HL-60/S4 (cell line): Measurements from ENCODE around the gene AACS.

Experiments used
- in situ Hi-C: fragments of 300-500 bp; cut with MboI; formaldehyde crosslinking; loops from 2 replicates; pipeline ENCODE4 v1.14.3; 2022; ENCODE audit warnings: low sequenced_read_pairs

The AACS gene

GRCh38 chr12:125183187-125184067, 118.2 kb downstream of the AACS start:
- in situ Hi-C loops = no loop called here

- in situ Hi-C loops = no loop called here
These were observed 119.2 kb downstream of the AACS start for GRCh38 chr12:125184213-125184967.

- in situ Hi-C loops = no loop called here
These were observed 120.1 kb downstream of the AACS start for GRCh38 chr12:125185311-125185739.

GRCh38 chr12:125185740-125186470, 120.7 kb downstream of the AACS start, which contains the start of gene TMEM132B:
Gene TMEM132B, plus strand, starts transcription at chr12:125186386.
- in situ Hi-C loops = no loop called here

- in situ Hi-C loops = no loop called here
These were observed 121.4 kb downstream of the AACS start for GRCh38 chr12:125186471-125187147.

- in situ Hi-C loops = no loop called here
These were observed 122.0 kb downstream of the AACS start for GRCh38 chr12:125187148-125187745.

- in situ Hi-C loops = no loop called here
These were observed 122.8 kb downstream of the AACS start for GRCh38 chr12:125187780-125188741.

GRCh38 chr12:125189015-125189414, 123.8 kb downstream of the AACS start:
- in situ Hi-C loops = no loop called here

GRCh38 chr12:125189502-125189901, 124.3 kb downstream of the AACS start:
- in situ Hi-C loops = no loop called here

GRCh38 chr12:125191361-125192087, 126.3 kb downstream of the AACS start:
- in situ Hi-C loops = no loop called here

GRCh38 chr12:125192690-125193221, 127.5 kb downstream of the AACS start:
- in situ Hi-C loops = no loop called here
